Mesenchymal stem cell (in vitro differentiated cells and primary cell): ENCODE measurements around the gene CAMTA1.

Experiments
- DNase-seq: peaks from one replicate; pipeline ENCODE4 v3.0.0-alpha.2; 2013
- H2AFZ ChIP-seq: one replicate; pipeline ENCODE4 v1.6.1; 2013; ENCODE audit warnings: low read depth, mild to moderate bottlenecking, control low read depth, inconsistent platforms, low read length, moderate library complexity
- H2AK5ac ChIP-seq: 2 replicates; pipeline ENCODE4 v1.6.1; 2013; ENCODE audit warnings: low read length, moderate library complexity, mild to moderate bottlenecking, inconsistent platforms; ENCODE audit not compliant: severe bottlenecking
- H2BK120ac ChIP-seq: one replicate; pipeline ENCODE4 v1.6.1; 2013; ENCODE audit warnings: low read depth, mild to moderate bottlenecking, inconsistent platforms, low read length, moderate library complexity
- H2BK12ac ChIP-seq, 2 experiments: one replicate each; pipeline ENCODE4 v1.6.1; 2013; ENCODE audit warnings: inconsistent platforms in 2 of 2, low read length in 2 of 2, mild to moderate bottlenecking in 2 of 2, moderate library complexity in 2 of 2, control low read depth in 1 of 2
- H2BK15ac ChIP-seq: one replicate; pipeline ENCODE4 v1.6.1; 2013; ENCODE audit warnings: mild to moderate bottlenecking, low read depth, inconsistent platforms; ENCODE audit not compliant: poor library complexity, severe bottlenecking
- H2BK5ac ChIP-seq: 2 replicates; pipeline ENCODE4 v1.6.1; 2013; ENCODE audit warnings: low read depth, mild to moderate bottlenecking, low read length, control low read depth, inconsistent platforms; ENCODE audit not compliant: poor library complexity, severe bottlenecking
- H3K14ac ChIP-seq, 2 experiments: one replicate each; pipeline ENCODE4 v1.6.1; 2013; ENCODE audit warnings: inconsistent platforms in 2 of 2, low read length in 2 of 2, control low read depth in 1 of 2, mild to moderate bottlenecking in 1 of 2, moderate library complexity in 1 of 2
- H3K18ac ChIP-seq, 2 experiments: one replicate each; pipeline ENCODE4 v1.6.1; 2013; ENCODE audit warnings: inconsistent platforms in 2 of 2, low read length in 2 of 2, control low read depth in 1 of 2, low read depth in 1 of 2, mild to moderate bottlenecking in 1 of 2
- H3K23ac ChIP-seq, 2 experiments: one replicate each; pipeline ENCODE4 v1.6.1; 2013; ENCODE audit warnings: inconsistent platforms in 2 of 2, low read length in 2 of 2, mild to moderate bottlenecking in 2 of 2, moderate library complexity in 2 of 2, control low read depth in 1 of 2
- H3K27ac ChIP-seq: 2 replicates; pipeline ENCODE4 v1.5.1; 2013; ENCODE audit warnings: mild to moderate bottlenecking, moderate library complexity, low read length, control low read depth, inconsistent platforms; ENCODE audit not compliant: poor library complexity, severe bottlenecking
- H3K27me3 ChIP-seq, 2 experiments: 2 replicates each; pipeline versions ENCODE4 v1.6.1 to v1.7.0; 2013; ENCODE audit warnings: low read length in 2 of 2, mild to moderate bottlenecking in 2 of 2, moderate library complexity in 2 of 2, control low read depth in 1 of 2, inconsistent platforms in 1 of 2; ENCODE audit not compliant: control insufficient read depth in 1 of 2, insufficient read depth in 1 of 2
- H3K36me3 ChIP-seq, 2 experiments: 2 replicates each; pipeline versions ENCODE4 v1.6.1 to v1.7.0; 2013; ENCODE audit warnings: low read length in 2 of 2, control low read depth in 1 of 2, inconsistent platforms in 1 of 2, low read depth in 1 of 2, mild to moderate bottlenecking in 1 of 2; ENCODE audit not compliant: insufficient read depth in 2 of 2, control insufficient read depth in 1 of 2
- H3K4ac ChIP-seq, 2 experiments: one replicate each; pipeline ENCODE4 v1.6.1; 2013; ENCODE audit warnings: inconsistent platforms in 2 of 2, low read length in 2 of 2, mild to moderate bottlenecking in 2 of 2, moderate library complexity in 2 of 2, control low read depth in 1 of 2, low read depth in 1 of 2
- H3K4me1 ChIP-seq: 2 replicates; pipeline ENCODE4 v1.6.1; 2013; ENCODE audit warnings: low read depth, low read length, control low read depth; ENCODE audit not compliant: control insufficient read depth, insufficient read depth
- H3K4me2 ChIP-seq: 2 replicates; pipeline ENCODE4 v1.6.1; 2013; ENCODE audit warnings: low read length, mild to moderate bottlenecking, inconsistent platforms; ENCODE audit not compliant: poor library complexity, severe bottlenecking
- H3K4me3 ChIP-seq, 2 experiments: 2 replicates each; pipeline versions ENCODE4 v1.5.1 to v1.7.0; 2013; ENCODE audit warnings: low read length in 2 of 2, mild to moderate bottlenecking in 2 of 2, control low read depth in 1 of 2, low read depth in 1 of 2; ENCODE audit not compliant: insufficient read depth in 1 of 2
- H3K79me1 ChIP-seq: replicated peaks from 2 replicates; pipeline ENCODE4 v1.6.1; 2013; ENCODE audit warnings: mild to moderate bottlenecking, control low read depth, low read length, inconsistent platforms; ENCODE audit not compliant: poor library complexity, severe bottlenecking
- H3K9ac ChIP-seq: 2 replicates; pipeline ENCODE4 v1.7.0; 2013; ENCODE audit warnings: mild to moderate bottlenecking, low read length, moderate library complexity
- H3K9me3 ChIP-seq: 2 replicates; pipeline ENCODE4 v1.7.0; 2013; ENCODE audit warnings: mild to moderate bottlenecking, low read length; ENCODE audit not compliant: control insufficient read depth
- H4K8ac ChIP-seq: one replicate; pipeline ENCODE4 v1.6.1; 2013; ENCODE audit warnings: inconsistent platforms, mild to moderate bottlenecking, low read length, moderate library complexity
- H4K91ac ChIP-seq: one replicate; pipeline ENCODE4 v1.6.1; 2013; ENCODE audit warnings: mild to moderate bottlenecking, low read length, inconsistent platforms
- WGBS: methylation state at CpG from one replicate; pipeline ENCODE4 v1.1.7; 2013; ENCODE audit warnings: mixed read lengths; 5-methylcytosine and 5-hydroxymethylcytosine counted together

The CAMTA1 gene

GRCh38 chr1:7219031-7219430 is 433.8 kb downstream of the CAMTA1 start:
- Histone ChIP-seq H3K4me2 (no peak overlapping the region), H3K9me3 (no peaks in the 10 kb centered on the region), H3K9ac (no peak overlapping the region), H2BK120ac (no peak overlapping the region), H2BK15ac (no peak overlapping the region), H3K4me1 (peaks cover 17% of the 10 kb centered on the region), H2BK5ac (no peak overlapping the region), H3K79me1 (no peaks in the 10 kb centered on the region), H3K27ac (no peak overlapping the region), H3K36me3 (no peaks in the 10 kb centered on the region), H2AFZ (no peak overlapping the region), H3K18ac (no peak overlapping the region), H2BK12ac (no peak overlapping the region), H4K8ac (no peak overlapping the region), H3K14ac (no peak overlapping the region), H2AK5ac (peak overlapping the region; percentile 13), H3K23ac (no peak overlapping the region), H4K91ac (no peak overlapping the region), H3K4me3 (no peak overlapping the region), H3K4ac (no peak overlapping the region), H3K27me3 (no peaks in the 10 kb centered on the region)
- WGBS, result 94% methylated on average over 10 of the region's 10 CpGs
- DNase-seq, result no peak

DNA sequence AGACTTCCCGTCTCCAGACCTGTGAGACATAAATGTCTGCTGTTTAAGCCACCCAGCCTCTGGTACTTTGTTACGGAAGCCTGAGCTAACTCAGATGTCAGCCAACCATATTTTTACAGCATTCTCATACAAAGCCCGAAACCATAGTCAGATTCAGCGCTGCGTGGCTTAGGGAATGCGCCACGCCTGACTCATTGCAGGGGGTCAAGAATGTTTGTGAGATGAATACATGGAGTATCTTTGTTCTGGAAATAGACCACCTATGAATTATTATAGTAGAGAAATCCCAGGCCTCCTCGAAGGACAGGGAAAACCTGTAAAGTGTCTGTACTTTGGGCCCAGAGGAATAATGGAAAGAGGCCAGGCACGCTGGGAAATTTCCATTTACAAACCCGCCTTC is 434.8 kb downstream of the CAMTA1 start:
- no peak overlapping the region for H3K18ac ChIP-seq
- 90% methylated on average over 7 of the region's 10 CpGs for WGBS

GRCh38 chr1:7220712-7221252 is 435.5 kb downstream of the CAMTA1 start:
- no peak for DNase-seq
- WGBS, result 92% methylated on average over 13 of the region's 13 CpGs
- Histone ChIP-seq H3K36me3 (no peaks in the 10 kb centered on the region), H2AFZ (no peak overlapping the region), H3K18ac (no peak overlapping the region), H3K4me1 (peaks cover 19% of the 10 kb centered on the region), H2BK15ac (no peak overlapping the region), H3K9me3 (no peaks in the 10 kb centered on the region), H3K4me2 (no peak overlapping the region), H3K4ac (no peak overlapping the region), H3K4me3 (no peak overlapping the region), H3K14ac (no peak overlapping the region), H3K27ac (peak overlapping the region; percentile 81), H2BK120ac (no peak overlapping the region), H2BK12ac (no peak overlapping the region), H4K91ac (no peak overlapping the region), H2BK5ac (peak overlapping the region; percentile 86), H3K9ac (no peak overlapping the region), H2AK5ac (peak overlapping the region; percentile 85), H3K79me1 (no peaks in the 10 kb centered on the region), H3K27me3 (no peaks in the 10 kb centered on the region), H3K23ac (no peak overlapping the region), H4K8ac (no peak overlapping the region)

More for the DNA sequence above, 434.8 kb downstream of the CAMTA1 start:
- H3K27me3 ChIP-seq, result no peaks in the 10 kb centered on the region
- no peak overlapping the region for H3K9ac ChIP-seq
- no peak overlapping the region for H3K4ac ChIP-seq
- H2BK12ac ChIP-seq, result no peak overlapping the region
- no peaks in the 10 kb centered on the region for H3K9me3 ChIP-seq
- no peak for DNase-seq
- no peak overlapping the region for H2AK5ac ChIP-seq
- no peak overlapping the region for H3K14ac ChIP-seq
- peaks cover 19% of the 10 kb centered on the region for H3K4me1 ChIP-seq
- H2BK5ac ChIP-seq, result no peak overlapping the region
- no peak overlapping the region for H3K4me3 ChIP-seq
- H4K8ac ChIP-seq, result no peak overlapping the region
- H3K23ac ChIP-seq, result no peak overlapping the region
- H2AFZ ChIP-seq, result no peak overlapping the region
- no peak overlapping the region for H3K4me2 ChIP-seq
- H2BK15ac ChIP-seq, result no peak overlapping the region
- no peaks in the 10 kb centered on the region for H3K36me3 ChIP-seq
- no peak overlapping the region for H4K91ac ChIP-seq
- H2BK120ac ChIP-seq, result no peak overlapping the region
- H3K79me1 ChIP-seq, result no peaks in the 10 kb centered on the region
- peak overlapping the region; percentile 81 for H3K27ac ChIP-seq

DNA sequence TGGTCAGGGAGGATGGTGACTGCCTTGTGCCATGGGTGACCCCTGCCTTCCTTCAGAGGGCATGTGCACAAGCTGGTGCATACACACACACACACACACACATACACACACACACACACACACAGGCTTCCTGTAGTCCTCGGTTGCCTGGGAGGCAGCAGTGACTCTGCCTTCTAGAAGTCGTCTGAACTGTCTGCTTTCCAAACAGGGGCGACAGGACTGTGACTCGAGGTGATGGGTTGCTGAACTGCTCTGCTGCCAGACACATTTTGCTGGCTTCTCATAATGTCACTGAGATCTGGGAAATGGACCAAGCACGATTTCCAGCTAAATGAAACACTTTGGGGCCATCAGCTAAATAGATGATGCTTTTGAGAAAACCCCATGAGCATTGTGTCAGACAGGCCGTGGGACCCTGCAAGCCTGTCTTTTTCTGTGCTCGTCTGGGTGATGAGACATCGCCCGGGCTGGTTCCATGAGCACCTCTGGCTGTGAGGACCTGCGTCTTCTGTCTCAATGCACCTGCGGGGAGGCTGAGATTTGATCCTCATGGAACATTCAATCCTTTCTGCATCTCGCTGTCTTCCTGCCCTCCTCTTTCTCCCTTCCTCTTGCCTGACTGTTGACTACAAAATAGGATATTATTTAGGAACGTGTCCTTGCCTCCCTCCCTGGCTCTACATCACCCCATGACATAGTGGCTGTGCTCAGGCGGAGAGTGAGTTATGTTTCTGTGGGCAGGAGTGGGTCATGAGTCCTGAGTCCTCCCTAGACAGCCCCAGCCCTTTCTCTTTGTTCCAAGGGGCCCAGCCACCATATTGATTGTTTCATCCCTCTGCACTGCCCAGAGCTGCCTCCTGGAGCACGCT is 436.8 kb downstream of the CAMTA1 start:
- no peak overlapping the region for H2AFZ ChIP-seq
- H3K14ac ChIP-seq, result no peak overlapping the region
- no peak overlapping the region for H2BK5ac ChIP-seq
- no peak overlapping the region for H3K27ac ChIP-seq
- no peak overlapping the region for H2BK12ac ChIP-seq
- H3K9ac ChIP-seq, result no peak overlapping the region
- H4K91ac ChIP-seq, result no peak overlapping the region
- peak; percentile 15 for DNase-seq
- no peak overlapping the region for H2BK120ac ChIP-seq
- no peaks in the 10 kb centered on the region for H3K27me3 ChIP-seq
- H3K4ac ChIP-seq, result no peak overlapping the region
- peak overlapping the region; percentile 33 for H2AK5ac ChIP-seq
- no peak overlapping the region for H3K18ac ChIP-seq
- H3K4me3 ChIP-seq, result no peak overlapping the region
- H3K23ac ChIP-seq, result no peak overlapping the region
- no peaks in the 10 kb centered on the region for H3K79me1 ChIP-seq
- no peak overlapping the region for H3K4me2 ChIP-seq
- 88% methylated on average over 15 of the region's 15 CpGs for WGBS
- H2BK15ac ChIP-seq, result no peak overlapping the region
- H3K9me3 ChIP-seq, result no peaks in the 10 kb centered on the region
- no peak overlapping the region for H4K8ac ChIP-seq
- H3K4me1 ChIP-seq, result peaks cover 19% of the 10 kb centered on the region
- H3K36me3 ChIP-seq, result no peaks in the 10 kb centered on the region
